Neural cell (in vitro differentiated cells): ENCODE results near the gene ANO4.
"Not testable (repeated sequence)": the region's sequence is repeated elsewhere in the genome, so short reads cannot be mapped to it uniquely, and the experiment has no call there.

Experiments
- EP300 ChIP-seq: fragments of 450-650 bp; conservative IDR thresholded peaks from 2 replicates; pipeline ENCODE4 v1.6.1; 2014; ENCODE audit warnings: antibody characterized with exemption, mild to moderate bottlenecking, moderate library complexity; ENCODE audit not compliant: poor library complexity, severe bottlenecking
- EZH2 ChIP-seq: fragments of 200-600, 300-800 bp; shearing (Covaris generic), sonication (generic); IDR thresholded peaks from 2 replicates; pipeline ENCODE4 v1.6.1; 2014; ENCODE audit warnings: antibody characterized with exemption, low read length, borderline replicate concordance, mild to moderate bottlenecking; ENCODE audit not compliant: insufficient read depth, poor library complexity, severe bottlenecking
- MXI1 ChIP-seq: fragments of 450-650 bp; conservative IDR thresholded peaks from 2 replicates; pipeline ENCODE4 v1.6.1; 2014; ENCODE audit warnings: antibody characterized with exemption, mild to moderate bottlenecking; ENCODE audit not compliant: poor library complexity, severe bottlenecking
- POLR2AphosphoS5 ChIP-seq: IDR thresholded peaks from 2 replicates; pipeline ENCODE4 v1.6.1; 2012
- RAD21 ChIP-seq: fragments of 450-650 bp; conservative IDR thresholded peaks from 2 replicates; pipeline ENCODE4 v1.6.1; 2014; ENCODE audit warnings: antibody characterized with exemption, mild to moderate bottlenecking, moderate library complexity
- SMC3 ChIP-seq: fragments of 450-650 bp; conservative IDR thresholded peaks from 2 replicates; pipeline ENCODE4 v1.6.1; 2014; ENCODE audit warnings: antibody characterized with exemption, mild to moderate bottlenecking, moderate library complexity; ENCODE audit not compliant: poor library complexity
- TF ChIP-seq, protein P1 (sequence below): fragments of 450-650 bp; IDR thresholded peaks from 2 replicates; pipeline ENCODE4 v1.5.1; 2014; ENCODE audit warnings: antibody characterized with exemption, mild to moderate bottlenecking, moderate library complexity; ENCODE audit not compliant: poor library complexity, severe bottlenecking
- TF ChIP-seq, protein P2 (sequence below): IDR thresholded peaks from 2 replicates; pipeline ENCODE4 v1.6.1; 2012; ENCODE audit warnings: borderline replicate concordance

DNA sequence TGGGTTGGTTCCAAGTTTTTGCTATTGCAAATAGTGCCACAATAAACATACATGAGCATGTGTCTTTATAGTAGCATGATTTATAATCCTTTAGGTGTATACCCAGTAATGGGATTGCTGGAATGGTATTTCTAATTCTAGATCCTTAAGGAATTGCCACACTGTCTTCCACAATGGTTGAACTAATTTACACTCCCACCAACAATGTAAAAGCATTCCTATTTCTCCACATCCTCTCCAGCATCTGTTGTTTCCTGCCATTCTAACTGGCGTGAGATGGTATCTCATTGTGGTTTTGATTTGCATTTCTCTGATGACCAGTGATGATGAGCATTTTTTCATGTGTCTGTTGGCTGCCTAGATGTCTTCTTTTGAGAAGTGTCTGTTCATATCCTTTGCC, 139.0 kb downstream of the ANO4 start:
- TF ChIP-seq, protein P1, sequence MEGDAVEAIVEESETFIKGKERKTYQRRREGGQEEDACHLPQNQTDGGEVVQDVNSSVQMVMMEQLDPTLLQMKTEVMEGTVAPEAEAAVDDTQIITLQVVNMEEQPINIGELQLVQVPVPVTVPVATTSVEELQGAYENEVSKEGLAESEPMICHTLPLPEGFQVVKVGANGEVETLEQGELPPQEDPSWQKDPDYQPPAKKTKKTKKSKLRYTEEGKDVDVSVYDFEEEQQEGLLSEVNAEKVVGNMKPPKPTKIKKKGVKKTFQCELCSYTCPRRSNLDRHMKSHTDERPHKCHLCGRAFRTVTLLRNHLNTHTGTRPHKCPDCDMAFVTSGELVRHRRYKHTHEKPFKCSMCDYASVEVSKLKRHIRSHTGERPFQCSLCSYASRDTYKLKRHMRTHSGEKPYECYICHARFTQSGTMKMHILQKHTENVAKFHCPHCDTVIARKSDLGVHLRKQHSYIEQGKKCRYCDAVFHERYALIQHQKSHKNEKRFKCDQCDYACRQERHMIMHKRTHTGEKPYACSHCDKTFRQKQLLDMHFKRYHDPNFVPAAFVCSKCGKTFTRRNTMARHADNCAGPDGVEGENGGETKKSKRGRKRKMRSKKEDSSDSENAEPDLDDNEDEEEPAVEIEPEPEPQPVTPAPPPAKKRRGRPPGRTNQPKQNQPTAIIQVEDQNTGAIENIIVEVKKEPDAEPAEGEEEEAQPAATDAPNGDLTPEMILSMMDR = not testable (repeated sequence)
- not testable (repeated sequence) for TF ChIP-seq POLR2AphosphoS5, RAD21, MXI1, EZH2, SMC3, EP300
- TF ChIP-seq, protein P2, sequence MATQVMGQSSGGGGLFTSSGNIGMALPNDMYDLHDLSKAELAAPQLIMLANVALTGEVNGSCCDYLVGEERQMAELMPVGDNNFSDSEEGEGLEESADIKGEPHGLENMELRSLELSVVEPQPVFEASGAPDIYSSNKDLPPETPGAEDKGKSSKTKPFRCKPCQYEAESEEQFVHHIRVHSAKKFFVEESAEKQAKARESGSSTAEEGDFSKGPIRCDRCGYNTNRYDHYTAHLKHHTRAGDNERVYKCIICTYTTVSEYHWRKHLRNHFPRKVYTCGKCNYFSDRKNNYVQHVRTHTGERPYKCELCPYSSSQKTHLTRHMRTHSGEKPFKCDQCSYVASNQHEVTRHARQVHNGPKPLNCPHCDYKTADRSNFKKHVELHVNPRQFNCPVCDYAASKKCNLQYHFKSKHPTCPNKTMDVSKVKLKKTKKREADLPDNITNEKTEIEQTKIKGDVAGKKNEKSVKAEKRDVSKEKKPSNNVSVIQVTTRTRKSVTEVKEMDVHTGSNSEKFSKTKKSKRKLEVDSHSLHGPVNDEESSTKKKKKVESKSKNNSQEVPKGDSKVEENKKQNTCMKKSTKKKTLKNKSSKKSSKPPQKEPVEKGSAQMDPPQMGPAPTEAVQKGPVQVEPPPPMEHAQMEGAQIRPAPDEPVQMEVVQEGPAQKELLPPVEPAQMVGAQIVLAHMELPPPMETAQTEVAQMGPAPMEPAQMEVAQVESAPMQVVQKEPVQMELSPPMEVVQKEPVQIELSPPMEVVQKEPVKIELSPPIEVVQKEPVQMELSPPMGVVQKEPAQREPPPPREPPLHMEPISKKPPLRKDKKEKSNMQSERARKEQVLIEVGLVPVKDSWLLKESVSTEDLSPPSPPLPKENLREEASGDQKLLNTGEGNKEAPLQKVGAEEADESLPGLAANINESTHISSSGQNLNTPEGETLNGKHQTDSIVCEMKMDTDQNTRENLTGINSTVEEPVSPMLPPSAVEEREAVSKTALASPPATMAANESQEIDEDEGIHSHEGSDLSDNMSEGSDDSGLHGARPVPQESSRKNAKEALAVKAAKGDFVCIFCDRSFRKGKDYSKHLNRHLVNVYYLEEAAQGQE = not testable (repeated sequence)
